Right lung (tissue), 10 donors: ENCODE data around the gene LDLRAD1. TPM values are rescaled to one million over a fixed set of nuclear protein-coding genes. Genes with fewer than 3 reads are reported as not detected.
"Not testable (repeated sequence)": the region's sequence is repeated elsewhere in the genome, so short reads cannot be mapped to it uniquely, and the experiment has no call there.

ENCODE experiments used
- DNase-seq, 2 donors: peaks; one replicate each; pipeline ENCODE4 v3.0.0-alpha.2; 2013
- long read RNA-seq, 8 donors: transcript quantifications; one replicate each; lab custom pipeline, GENCODE V29; 2026
- polyA plus RNA-seq, 5 donors: library from polyadenylated mRNA; unstranded; fragments of 120-200 nt; gene quantifications; one replicate each; pipeline versions ENCODE4 v1.2.1 to v1.2.3, GENCODE V29; 2013; ENCODE audit warnings: inconsistent platforms in 1 of 5, low replicate concordance in 1 of 5; ENCODE audit not compliant: insufficient read length in 5 of 5, insufficient read depth in 1 of 5

LDLRAD1 gene, protein sequence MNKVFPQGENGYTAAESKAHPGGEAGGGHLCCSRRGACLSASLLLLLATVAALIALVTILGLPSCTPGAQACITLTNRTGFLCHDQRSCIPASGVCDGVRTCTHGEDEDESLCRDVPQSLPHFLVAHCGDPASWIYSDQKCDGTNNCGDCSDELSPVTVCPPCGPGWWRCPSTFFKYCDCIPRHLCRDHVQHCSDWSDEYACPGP
- polyA plus RNA-seq = 1 to 10 TPM in 4 of 5 donors, under 1 TPM in 1; 0.67 to 8.2 (median 4.0) TPM
- long read RNA-seq, donor 1, partial matches to known transcripts = 0 of 3 reads
- long read RNA-seq, donor 1, other reads (novel, unspliced or antisense) = 0 of 3 reads
- long read RNA-seq, donor 2 = 0 reads
- long read RNA-seq, donor 3 = 0 reads
- long read RNA-seq, donor 4 = 0 reads
- long read RNA-seq, donor 5 = 0 reads
- long read RNA-seq, donor 6, partial matches to known transcripts = 0 of 4 reads
- long read RNA-seq, donor 6, other reads (novel, unspliced or antisense) = 0 of 4 reads
- long read RNA-seq, donor 7, partial matches to known transcripts = 0 of 1 reads
- long read RNA-seq, donor 7, other reads (novel, unspliced or antisense) = 0 of 1 reads
- long read RNA-seq, donor 8 = 0 reads

DNA sequence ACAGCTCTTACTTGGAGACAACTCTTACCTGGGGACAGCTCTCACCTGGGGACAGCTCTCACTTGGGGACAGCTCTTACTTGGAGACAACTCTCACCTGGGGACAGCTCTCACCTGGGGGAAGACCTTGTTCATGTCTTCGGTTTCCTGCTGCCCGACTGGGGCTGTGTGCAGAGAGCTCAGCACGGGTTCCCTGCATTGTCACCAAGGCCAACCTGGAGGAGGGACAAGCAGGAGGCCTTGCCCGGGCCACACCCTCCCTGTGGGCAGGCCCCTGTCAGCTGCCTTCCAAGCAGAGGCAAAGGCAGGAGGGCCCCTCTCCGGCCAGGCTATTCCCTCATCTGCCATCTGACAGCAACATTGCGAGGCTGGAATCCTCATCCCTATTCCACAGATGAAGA, at the start of gene LDLRAD1:
Gene LDLRAD1, minus strand, starts transcription at position 208 of the 400 bp plus-strand sequence. Its CDS starts 74 bp downstream, at position 134.
- DNase-seq = no peak

DNA sequence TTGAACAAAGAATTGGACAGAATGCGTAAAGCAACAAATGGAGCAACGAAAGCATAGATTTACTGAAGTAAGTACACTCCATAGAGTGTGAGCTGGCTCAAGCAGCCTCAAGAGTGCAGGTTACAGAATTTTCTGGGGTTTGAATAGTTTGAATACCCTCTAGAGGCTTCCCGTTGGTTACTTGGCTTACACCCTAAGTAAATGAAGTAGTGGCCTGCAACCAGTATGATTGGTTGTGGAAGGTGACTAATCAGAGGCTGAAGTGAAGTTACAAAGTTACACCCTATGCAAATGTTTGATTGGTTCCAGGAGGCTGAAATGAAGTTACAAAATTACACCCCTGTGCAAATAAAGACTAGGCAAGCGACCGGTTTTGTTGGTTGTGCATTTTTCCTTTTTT, 46.3 kb upstream of the LDLRAD1 start:
- no peak for DNase-seq

- DNase-seq = peak in 1 of 2 donors; percentile 2
Observed at GRCh38 chr1:54054438-54054749, 36.4 kb upstream of the LDLRAD1 start.

GRCh38 chr1:54053745-54054437, 35.9 kb upstream of the LDLRAD1 start:
- DNase-seq = no peak

DNA sequence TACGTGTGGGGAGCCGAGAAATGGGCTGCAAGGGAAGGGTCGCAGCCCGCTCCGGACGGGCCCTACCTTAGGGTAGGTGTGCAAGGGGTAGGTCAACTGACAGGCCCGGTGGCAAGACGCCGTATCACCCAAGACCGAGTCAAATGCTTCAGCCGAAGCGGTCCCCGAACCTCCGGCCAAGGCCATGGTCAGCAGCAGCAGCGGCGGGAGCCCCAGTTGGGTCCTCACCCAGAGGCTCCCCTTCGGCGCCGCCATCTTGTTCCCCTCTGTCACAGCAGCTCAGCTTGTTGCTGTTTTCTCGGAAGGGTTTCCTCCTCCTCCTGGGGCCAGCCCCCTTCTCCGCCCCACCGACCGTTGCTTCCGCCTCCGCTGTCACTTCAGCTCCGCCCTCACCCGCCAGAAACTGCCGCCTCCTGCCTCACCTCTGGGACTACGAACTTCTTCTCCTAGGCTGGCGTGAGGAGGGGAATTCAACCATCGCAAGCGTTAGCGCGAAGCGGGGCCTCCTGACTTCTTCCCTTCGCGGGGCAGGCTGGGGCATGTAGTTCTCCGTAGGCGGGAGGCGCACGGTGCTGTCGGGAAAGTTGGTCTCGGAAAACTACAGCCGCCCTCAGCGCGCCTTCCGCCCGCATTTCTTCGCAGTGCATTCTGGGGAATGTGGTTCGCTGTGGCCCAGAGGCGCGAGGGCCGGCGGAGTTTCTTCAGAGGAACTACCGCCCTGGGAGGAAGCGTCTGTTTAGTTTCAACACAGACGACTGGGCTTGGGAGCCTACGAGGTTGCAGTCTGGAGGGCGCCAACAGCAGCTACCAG, 35.2 kb upstream of the LDLRAD1 start, which contains the start of the genes TCEANC2 and TMEM59:
Gene TCEANC2, plus strand, starts transcription at position 675 of the 811 bp plus-strand sequence. CDS start 815 bp downstream, outside the sequence.
Gene TMEM59, minus strand, starts transcription at position 271 of the 811 bp plus-strand sequence. Its CDS starts 16 bp downstream, at position 255.
- peak; percentile 98 to 99 for DNase-seq

- DNase-seq = peak; percentile 48 to 53
Observed at GRCh38 chr1:54052431-54052933, 34.5 kb upstream of the LDLRAD1 start.

DNA sequence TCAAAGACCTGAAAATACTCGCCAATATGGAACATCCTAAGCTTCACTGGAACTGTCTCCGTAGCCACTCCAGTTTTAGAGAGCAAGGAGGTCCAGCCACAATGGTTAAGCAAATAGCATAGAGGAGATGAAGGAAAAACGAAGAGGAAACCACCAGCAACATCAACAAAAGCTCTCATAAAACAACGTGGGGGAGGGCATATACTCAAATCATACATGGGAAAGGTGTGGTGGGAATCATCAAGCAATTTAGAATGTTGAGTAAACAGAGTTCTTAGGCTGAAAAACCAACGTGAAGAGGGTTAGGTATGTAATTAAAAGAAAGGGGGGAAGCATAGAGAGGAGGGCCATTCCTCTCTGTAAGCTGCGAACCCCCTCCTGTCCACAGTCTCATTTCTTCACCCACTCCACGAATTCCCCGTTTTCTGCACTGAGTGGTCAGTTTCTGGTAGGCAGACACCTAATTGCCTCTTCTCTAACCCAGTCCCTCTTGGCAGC, 34.0 kb upstream of the LDLRAD1 start:
- peak; percentile 3 to 5 for DNase-seq

- not testable (repeated sequence) for DNase-seq
Observed at GRCh38 chr1:54050435-54050834, 32.4 kb upstream of the LDLRAD1 start.

DNA sequence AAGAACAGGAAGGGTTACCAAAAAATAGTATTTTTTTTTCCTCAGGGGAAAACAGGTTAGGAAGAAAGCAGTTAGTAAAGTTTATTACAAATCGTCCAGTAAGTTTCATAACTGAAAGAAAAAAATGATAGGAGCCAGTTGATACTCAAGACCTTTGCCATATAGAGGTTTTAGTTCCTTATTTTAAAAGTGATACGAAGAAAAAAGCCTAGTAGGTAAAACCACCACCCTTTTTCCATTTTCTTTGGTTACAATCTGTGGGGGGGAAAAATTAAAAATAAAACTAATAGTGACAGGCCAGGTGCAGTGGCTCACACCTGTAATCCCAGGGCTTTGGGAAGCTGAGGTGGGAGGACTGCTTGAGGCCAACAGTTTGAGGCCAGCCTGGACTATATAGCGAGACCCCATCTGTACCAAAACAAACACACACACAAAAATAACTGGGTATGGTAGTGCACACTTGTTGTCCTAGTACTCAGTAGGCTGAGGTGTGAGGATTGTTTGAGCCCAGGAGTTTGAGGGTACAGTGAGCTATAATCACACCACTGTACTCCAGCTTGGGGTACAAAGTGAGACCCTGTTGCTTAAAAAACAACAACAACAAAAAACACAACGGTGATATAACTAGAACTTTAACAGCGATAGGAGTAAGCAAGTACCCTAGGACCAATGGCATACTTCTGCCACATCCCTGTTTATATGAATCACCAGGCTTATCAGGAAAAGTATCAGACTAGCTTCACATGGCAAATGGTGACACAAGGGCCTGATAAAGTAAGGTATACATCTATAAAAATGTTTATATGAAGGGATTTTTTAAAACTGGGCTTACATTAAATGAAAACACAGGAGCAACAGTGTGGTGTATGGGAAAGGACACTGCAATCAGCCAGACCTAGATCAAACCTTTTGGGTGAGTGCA, 29.7 kb upstream of the LDLRAD1 start:
- no peak for DNase-seq

DNA sequence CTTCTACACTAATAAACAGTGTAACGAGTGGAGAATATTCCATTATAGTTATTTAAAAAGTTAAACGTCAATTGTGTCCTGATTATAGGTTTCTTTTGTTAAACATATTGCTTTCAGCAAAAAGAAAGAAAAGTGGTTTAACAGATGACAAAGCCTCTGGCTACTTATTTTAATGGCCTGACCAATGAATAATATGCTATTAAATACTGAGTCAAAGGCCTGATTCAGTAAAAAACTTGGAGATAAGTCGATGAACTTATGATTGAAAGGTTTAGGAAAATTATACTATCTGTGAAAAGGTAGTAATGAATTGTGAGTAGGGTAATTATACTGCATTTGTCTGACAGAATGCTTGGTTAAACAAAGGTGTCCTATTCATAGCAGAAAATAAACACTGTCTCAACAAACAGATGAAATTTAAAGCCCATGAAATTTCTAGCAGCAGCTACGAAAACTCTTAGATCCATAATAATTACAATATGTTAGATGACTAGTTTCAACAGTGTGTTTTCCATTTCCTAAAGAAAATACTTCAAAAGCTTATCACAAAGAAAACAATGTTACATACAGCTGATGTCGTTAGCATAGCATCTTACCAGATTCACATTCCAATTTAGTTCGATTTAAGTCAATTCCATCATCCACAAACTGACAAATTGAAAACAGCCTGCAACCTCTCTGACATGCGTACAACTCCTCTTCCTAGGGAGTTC, 28.8 kb upstream of the LDLRAD1 start:
- no peak for DNase-seq

GRCh38 chr1:54045496-54045895, 27.5 kb upstream of the LDLRAD1 start:
- no peak for DNase-seq

DNA sequence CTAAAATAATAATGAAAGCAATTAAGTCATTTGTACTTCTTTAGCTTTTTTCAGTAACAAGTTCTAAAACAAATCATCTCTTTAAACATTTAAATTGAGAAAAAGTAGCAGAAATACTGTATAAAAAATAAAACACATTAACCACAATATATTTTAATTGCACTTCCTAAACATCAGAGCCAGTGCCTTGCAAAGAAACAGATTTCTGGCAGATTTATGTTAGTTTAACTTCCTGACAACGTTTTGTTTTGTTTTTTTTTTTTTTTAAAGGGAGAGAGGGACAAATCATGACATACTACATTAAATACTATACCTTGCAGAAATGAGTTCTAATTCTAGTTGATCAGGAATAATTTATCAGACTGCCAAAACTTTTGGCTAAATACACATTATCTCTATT, 23.8 kb upstream of the LDLRAD1 start:
- no peak for DNase-seq

DNA sequence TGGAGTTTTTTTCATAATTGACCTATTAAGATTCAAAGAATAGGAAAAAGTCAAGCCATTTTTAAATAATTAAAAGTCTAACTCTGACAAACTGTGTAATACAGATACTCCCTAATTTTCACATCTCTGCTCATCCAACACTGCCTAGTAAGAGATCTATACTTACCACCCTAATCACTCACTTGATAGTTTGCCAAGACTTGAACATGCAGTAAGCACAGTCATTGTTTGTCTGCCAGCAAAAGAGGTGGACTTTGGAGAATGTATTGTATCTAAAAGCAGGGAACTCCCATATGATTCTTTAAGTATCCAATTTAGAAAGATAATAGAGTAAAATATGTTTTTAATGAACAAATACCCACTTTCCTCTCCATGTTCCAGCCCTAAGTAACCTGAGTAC, 19.5 kb upstream of the LDLRAD1 start:
- DNase-seq = no peak

DNA sequence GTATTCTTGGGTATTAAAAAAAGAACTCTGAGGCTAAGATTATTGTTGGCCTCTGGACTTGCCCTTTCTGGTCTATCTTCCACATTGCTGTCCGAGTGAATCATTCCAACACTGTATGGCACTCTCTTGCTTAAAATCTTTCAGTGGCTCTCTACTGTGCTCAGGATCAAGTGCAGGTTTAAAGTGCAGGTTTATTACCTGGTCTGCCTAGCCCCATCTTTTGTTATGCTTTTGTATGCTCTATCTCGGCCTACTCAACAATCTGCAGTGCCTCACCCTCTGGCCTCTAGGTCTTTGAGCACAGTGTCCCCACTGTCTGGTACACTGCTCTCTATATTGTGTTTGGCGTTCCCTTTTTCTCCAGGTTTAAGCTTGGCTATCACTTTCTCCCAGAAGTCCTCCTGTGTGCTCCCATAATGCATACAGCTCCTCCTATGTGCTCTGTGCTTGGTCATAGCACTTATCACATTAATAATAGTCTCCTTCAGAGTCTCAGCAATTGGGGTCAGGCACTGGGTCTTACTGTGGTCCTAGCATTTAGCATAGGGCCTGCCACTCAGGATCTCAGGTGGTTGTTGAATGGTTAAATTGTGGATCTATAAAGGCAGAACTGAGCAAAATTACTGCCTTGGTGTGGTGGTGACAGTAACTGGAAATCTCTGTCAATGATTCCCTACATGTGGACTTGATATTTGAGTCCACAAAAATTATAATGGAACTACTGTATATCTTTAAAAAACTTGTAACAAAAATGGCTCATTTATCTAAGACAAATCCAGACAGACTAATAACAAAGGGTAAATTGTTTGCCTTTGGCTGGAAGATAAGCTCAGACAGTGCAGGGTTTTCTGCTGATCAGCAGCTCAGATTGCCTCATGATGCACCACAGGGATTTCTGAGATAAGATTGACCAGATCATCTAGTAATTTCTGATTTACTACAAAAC, 10.6 kb upstream of the LDLRAD1 start:
- no peak for DNase-seq

GRCh38 chr1:54027848-54028247, 9.9 kb upstream of the LDLRAD1 start:
- DNase-seq = no peak

- DNase-seq = not testable (repeated sequence)
Observed at GRCh38 chr1:54024811-54025210, 6.8 kb upstream of the LDLRAD1 start.

- no peak for DNase-seq
Observed at GRCh38 chr1:54024358-54024757, 6.4 kb upstream of the LDLRAD1 start.

DNA sequence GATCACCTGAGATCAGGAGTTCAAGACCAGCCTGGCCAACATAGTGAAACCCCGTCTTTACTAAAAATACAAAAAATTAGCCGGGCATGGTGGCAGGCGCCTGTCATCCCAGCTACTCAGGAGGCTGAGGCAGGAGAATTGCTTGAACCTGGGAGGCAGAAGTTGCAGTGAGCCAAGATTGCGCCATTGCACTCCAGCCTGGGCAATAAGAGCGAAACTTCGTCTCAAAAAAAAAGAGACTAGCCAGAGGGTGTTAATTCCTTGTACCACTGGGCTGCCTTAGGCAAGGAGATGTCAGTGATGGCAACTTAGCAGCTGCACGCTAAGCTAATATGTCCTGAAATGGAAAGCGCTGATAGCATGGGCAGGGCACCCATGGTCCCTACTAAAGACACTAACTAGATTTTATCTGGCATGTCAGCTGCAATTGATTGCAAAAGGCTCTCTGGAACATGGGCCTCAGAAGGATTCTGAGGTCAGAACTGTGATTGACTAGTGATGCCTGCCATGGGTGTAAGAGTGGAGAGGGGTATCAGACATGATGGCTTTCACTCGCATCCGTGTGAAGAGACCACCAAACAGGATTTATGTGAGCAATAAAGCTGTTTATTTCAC, 1.7 kb upstream of the LDLRAD1 start:
- not testable (repeated sequence) for DNase-seq
